ENCODE data around the gene PCA3.

Gene PCA3

GRCh38 chr9:76827296-76828080 is 63.2 kb downstream of the PCA3 start:
- DNase-seq (ENCODE audit: low spot score), result no peak

GRCh38 chr9:76828447-76828846 is 64.2 kb downstream of the PCA3 start:
- no peak for DNase-seq (ENCODE audit: low spot score)

- no peak for DNase-seq (ENCODE audit: low spot score)
These were observed 71.5 kb downstream of the PCA3 start for GRCh38 chr9:76835571-76836283.
